GM18951 (cell line): ENCODE measurements around the gene ANGPTL4.

Source experiments
- POLR2A ChIP-seq: IDR thresholded peaks from 4 replicates; pipeline ENCODE4 v1.6.1; 2011; ENCODE audit warnings: mild to moderate bottlenecking; ENCODE audit not compliant: insufficient read length, insufficient read depth; ENCODE audit errors: extremely low read depth
- in situ Hi-C: fragments of 300-500 bp; cut with MboI; formaldehyde crosslinking; loops from one replicate; pipeline ENCODE4 v1.12.0; 2022; ENCODE audit warnings: low sequenced_read_pairs, mixed read lengths, inconsistent platforms; ENCODE audit not compliant: unreplicated experiment

The ANGPTL4 gene

GRCh38 chr19:8386990-8387389, 23.0 kb downstream of the ANGPTL4 start:
- no peak for TF ChIP-seq POLR2A
- in situ Hi-C loops = no loop called here

DNA sequence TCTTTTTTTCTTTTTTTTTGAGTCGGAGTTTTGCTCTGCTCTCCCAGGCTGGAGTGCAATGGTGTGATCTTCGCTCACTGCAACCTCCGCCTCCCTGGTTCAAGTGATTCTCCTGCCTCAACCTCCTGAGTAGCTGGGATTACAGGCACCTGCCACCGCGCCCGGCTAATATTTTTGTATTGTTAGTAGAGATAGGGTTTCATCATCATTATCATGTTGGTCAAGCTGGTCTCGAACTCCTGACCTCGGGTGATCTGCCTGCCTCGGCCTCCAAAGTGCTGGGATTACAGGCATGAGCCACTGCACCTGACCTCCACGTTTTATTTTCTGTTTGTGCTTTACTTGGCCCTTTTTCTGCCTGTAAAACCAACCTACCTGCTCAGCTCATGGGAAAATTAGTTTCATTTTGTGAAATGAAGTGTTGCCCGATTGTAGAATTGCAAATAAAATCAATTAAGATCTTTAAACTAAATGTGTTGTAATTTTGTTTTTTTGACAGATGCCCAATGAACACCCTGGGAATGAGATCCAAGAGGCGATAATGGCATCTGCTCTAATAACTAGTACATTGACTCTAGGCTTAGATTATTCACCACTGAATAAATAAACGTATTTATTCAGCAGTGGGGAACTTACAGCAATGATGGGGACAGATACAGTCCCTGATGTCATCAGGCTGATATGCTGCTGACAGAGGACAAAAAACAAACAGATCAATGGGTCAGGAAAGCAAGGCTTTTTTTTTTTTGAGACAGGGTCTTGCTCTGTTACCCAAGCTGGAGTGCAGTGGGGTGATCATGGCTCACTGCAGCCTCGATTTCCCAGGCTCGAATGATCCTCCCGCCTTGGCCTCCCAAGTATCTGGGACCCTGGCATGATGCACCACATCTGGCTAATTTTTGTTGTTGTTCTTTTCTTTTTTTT, 24.0 kb downstream of the ANGPTL4 start:
- in situ Hi-C loops = no loop called here
- no peak for TF ChIP-seq POLR2A

GRCh38 chr19:8388612-8388958, 24.6 kb downstream of the ANGPTL4 start:
- in situ Hi-C loops = no loop called here
- no peak for TF ChIP-seq POLR2A

DNA sequence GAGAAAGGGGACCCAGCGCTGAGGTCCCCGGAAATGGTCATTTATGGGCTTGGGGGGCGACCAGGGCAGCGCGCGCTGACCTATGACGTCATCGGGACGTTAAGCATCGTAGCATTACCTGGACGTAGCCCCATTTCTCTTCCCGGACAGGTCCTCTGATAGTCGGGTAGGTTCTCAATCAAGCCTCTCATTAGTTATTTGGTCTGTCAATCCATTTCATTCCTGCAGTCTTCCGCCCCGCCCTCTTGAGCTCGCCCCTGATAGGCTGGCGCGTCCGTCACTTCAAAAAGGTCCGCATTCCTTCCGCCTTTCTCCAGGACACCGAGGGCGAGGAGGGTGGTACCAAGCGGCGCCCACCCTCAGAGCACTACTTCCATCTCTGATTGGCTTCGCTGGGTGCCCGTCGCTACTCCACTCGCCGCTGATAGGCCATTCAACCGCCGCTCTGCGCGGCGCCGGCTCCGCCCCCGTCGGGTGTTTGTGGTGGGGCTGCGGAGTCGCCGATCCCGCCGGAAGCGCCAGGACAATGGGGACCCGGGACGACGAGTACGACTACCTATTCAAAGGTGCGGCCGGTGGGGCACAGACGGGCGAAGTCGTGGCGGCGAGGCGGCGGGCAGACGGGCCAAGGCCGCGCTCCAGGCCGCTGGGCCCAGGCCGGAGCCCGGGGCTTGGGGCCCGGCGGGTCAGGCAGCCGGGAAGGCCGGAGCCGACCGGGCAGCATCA, 26.1 kb downstream of the ANGPTL4 start, which contains the start of gene RAB11B:
RAB11B (plus strand) TSS at position 470 of the 726 bp plus-strand sequence; CDS start at position 527, 57 bp downstream.
- TF ChIP-seq POLR2A = peak; percentile 71
- in situ Hi-C loops = no loop called here

GRCh38 chr19:8390617-8390981, 26.6 kb downstream of the ANGPTL4 start:
- TF ChIP-seq POLR2A = peak; percentile 37
- in situ Hi-C loops = no loop called here

- no peak for TF ChIP-seq POLR2A
- in situ Hi-C loops = no loop called here
Measured at GRCh38 chr19:8391198-8392016, 27.5 kb downstream of the ANGPTL4 start.

- no peak for TF ChIP-seq POLR2A
- in situ Hi-C loops = no loop called here
Measured at GRCh38 chr19:8392017-8392591, 28.1 kb downstream of the ANGPTL4 start.

DNA sequence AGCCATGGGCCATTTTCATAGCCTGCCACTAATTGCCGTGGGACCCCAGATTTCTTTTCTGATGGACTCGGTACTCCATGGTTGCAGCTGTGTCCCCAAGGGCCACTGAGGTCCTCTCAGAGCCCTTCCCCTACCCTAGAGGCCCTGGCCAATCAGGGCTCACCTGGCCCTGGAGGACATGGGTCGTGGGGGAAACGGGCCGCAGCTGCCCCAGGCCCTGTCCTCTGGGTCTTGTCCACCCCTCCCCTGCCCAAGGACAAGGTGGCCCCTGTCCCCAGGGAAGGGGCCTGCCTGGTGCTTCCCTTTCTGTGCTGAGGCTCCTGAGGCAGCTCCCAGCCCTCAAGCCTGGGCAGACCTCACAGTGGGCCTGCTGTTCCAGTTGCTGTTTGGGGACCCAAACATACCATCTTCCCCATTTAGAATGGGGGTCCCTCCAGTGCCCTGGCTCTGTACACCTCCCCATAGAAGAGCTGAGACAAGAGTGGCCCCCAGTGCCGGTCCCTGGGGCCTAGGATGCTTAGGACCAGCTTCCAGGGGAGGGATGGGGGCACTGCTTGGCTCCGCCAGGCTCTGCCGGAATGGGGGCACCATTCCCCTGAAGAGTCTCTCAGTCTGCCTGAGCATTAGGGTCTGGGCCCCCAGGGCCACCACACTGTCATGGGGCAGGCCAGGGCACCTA, 29.4 kb downstream of the ANGPTL4 start:
- in situ Hi-C loops = no loop called here
- no peak for TF ChIP-seq POLR2A

DNA sequence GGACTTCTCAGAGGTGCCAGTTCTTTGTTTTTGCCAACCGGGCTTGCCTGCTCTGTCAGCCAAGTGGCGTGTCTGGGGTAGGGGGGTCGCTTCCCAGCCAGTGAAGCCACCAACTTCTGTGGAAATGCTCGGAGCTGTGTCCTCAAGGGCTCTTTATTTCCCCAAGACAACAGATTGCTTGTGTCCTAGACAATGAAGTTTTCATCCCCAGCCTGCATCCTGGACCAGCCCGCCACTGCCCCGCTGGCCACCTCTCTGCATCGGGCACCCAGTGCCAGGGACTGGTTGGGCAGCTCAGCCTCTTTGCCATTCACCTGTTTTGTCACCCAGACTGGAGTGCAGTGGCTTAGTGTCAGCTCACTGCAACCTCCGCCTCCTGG, 29.9 kb downstream of the ANGPTL4 start:
- TF ChIP-seq POLR2A = no peak
- in situ Hi-C loops = no loop called here

GRCh38 chr19:8395621-8396082, 31.7 kb downstream of the ANGPTL4 start:
- in situ Hi-C loops = no loop called here

GRCh38 chr19:8396185-8396562, 32.2 kb downstream of the ANGPTL4 start:
- in situ Hi-C loops = no loop called here
- no peak for TF ChIP-seq POLR2A

More at GRCh38 chr19:8395621-8396082, 31.7 kb downstream of the ANGPTL4 start:
- TF ChIP-seq POLR2A = no peak

- TF ChIP-seq POLR2A = no peak
- in situ Hi-C loops = no loop called here
Measured at GRCh38 chr19:8396563-8397203, 32.7 kb downstream of the ANGPTL4 start.
